Mesenchymal stem cell (in vitro differentiated cells and primary cell): ENCODE data around the gene SPDYE4.

Source experiments
- DNase-seq: peaks from one replicate; pipeline ENCODE4 v3.0.0-alpha.2; 2013
- H2AFZ ChIP-seq: one replicate; pipeline ENCODE4 v1.6.1; 2013; ENCODE audit warnings: low read depth, mild to moderate bottlenecking, control low read depth, inconsistent platforms, low read length, moderate library complexity
- H2AK5ac ChIP-seq: 2 replicates; pipeline ENCODE4 v1.6.1; 2013; ENCODE audit warnings: low read length, moderate library complexity, mild to moderate bottlenecking, inconsistent platforms; ENCODE audit not compliant: severe bottlenecking
- H2BK120ac ChIP-seq: one replicate; pipeline ENCODE4 v1.6.1; 2013; ENCODE audit warnings: low read depth, mild to moderate bottlenecking, inconsistent platforms, low read length, moderate library complexity
- H2BK12ac ChIP-seq, 2 experiments: one replicate each; pipeline ENCODE4 v1.6.1; 2013; ENCODE audit warnings: inconsistent platforms in 2 of 2, low read length in 2 of 2, mild to moderate bottlenecking in 2 of 2, moderate library complexity in 2 of 2, control low read depth in 1 of 2
- H2BK15ac ChIP-seq: one replicate; pipeline ENCODE4 v1.6.1; 2013; ENCODE audit warnings: mild to moderate bottlenecking, low read depth, inconsistent platforms; ENCODE audit not compliant: poor library complexity, severe bottlenecking
- H2BK5ac ChIP-seq: 2 replicates; pipeline ENCODE4 v1.6.1; 2013; ENCODE audit warnings: low read depth, mild to moderate bottlenecking, low read length, control low read depth, inconsistent platforms; ENCODE audit not compliant: poor library complexity, severe bottlenecking
- H3K14ac ChIP-seq, 2 experiments: one replicate each; pipeline ENCODE4 v1.6.1; 2013; ENCODE audit warnings: inconsistent platforms in 2 of 2, low read length in 2 of 2, control low read depth in 1 of 2, mild to moderate bottlenecking in 1 of 2, moderate library complexity in 1 of 2
- H3K18ac ChIP-seq, 2 experiments: one replicate each; pipeline ENCODE4 v1.6.1; 2013; ENCODE audit warnings: inconsistent platforms in 2 of 2, low read length in 2 of 2, control low read depth in 1 of 2, low read depth in 1 of 2, mild to moderate bottlenecking in 1 of 2
- H3K23ac ChIP-seq, 2 experiments: one replicate each; pipeline ENCODE4 v1.6.1; 2013; ENCODE audit warnings: inconsistent platforms in 2 of 2, low read length in 2 of 2, mild to moderate bottlenecking in 2 of 2, moderate library complexity in 2 of 2, control low read depth in 1 of 2
- H3K27ac ChIP-seq: 2 replicates; pipeline ENCODE4 v1.5.1; 2013; ENCODE audit warnings: mild to moderate bottlenecking, moderate library complexity, low read length, control low read depth, inconsistent platforms; ENCODE audit not compliant: poor library complexity, severe bottlenecking
- H3K27me3 ChIP-seq, 2 experiments: 2 replicates each; pipeline versions ENCODE4 v1.6.1 to v1.7.0; 2013; ENCODE audit warnings: low read length in 2 of 2, mild to moderate bottlenecking in 2 of 2, moderate library complexity in 2 of 2, control low read depth in 1 of 2, inconsistent platforms in 1 of 2; ENCODE audit not compliant: control insufficient read depth in 1 of 2, insufficient read depth in 1 of 2
- H3K36me3 ChIP-seq, 2 experiments: 2 replicates each; pipeline versions ENCODE4 v1.6.1 to v1.7.0; 2013; ENCODE audit warnings: low read length in 2 of 2, control low read depth in 1 of 2, inconsistent platforms in 1 of 2, low read depth in 1 of 2, mild to moderate bottlenecking in 1 of 2; ENCODE audit not compliant: insufficient read depth in 2 of 2, control insufficient read depth in 1 of 2
- H3K4ac ChIP-seq, 2 experiments: one replicate each; pipeline ENCODE4 v1.6.1; 2013; ENCODE audit warnings: inconsistent platforms in 2 of 2, low read length in 2 of 2, mild to moderate bottlenecking in 2 of 2, moderate library complexity in 2 of 2, control low read depth in 1 of 2, low read depth in 1 of 2
- H3K4me1 ChIP-seq: 2 replicates; pipeline ENCODE4 v1.6.1; 2013; ENCODE audit warnings: low read depth, low read length, control low read depth; ENCODE audit not compliant: control insufficient read depth, insufficient read depth
- H3K4me2 ChIP-seq: 2 replicates; pipeline ENCODE4 v1.6.1; 2013; ENCODE audit warnings: low read length, mild to moderate bottlenecking, inconsistent platforms; ENCODE audit not compliant: poor library complexity, severe bottlenecking
- H3K4me3 ChIP-seq, 2 experiments: 2 replicates each; pipeline versions ENCODE4 v1.5.1 to v1.7.0; 2013; ENCODE audit warnings: low read length in 2 of 2, mild to moderate bottlenecking in 2 of 2, control low read depth in 1 of 2, low read depth in 1 of 2; ENCODE audit not compliant: insufficient read depth in 1 of 2
- H3K79me1 ChIP-seq: replicated peaks from 2 replicates; pipeline ENCODE4 v1.6.1; 2013; ENCODE audit warnings: mild to moderate bottlenecking, control low read depth, low read length, inconsistent platforms; ENCODE audit not compliant: poor library complexity, severe bottlenecking
- H3K9ac ChIP-seq: 2 replicates; pipeline ENCODE4 v1.7.0; 2013; ENCODE audit warnings: mild to moderate bottlenecking, low read length, moderate library complexity
- H3K9me3 ChIP-seq: 2 replicates; pipeline ENCODE4 v1.7.0; 2013; ENCODE audit warnings: mild to moderate bottlenecking, low read length; ENCODE audit not compliant: control insufficient read depth
- H4K8ac ChIP-seq: one replicate; pipeline ENCODE4 v1.6.1; 2013; ENCODE audit warnings: inconsistent platforms, mild to moderate bottlenecking, low read length, moderate library complexity
- H4K91ac ChIP-seq: one replicate; pipeline ENCODE4 v1.6.1; 2013; ENCODE audit warnings: mild to moderate bottlenecking, low read length, inconsistent platforms
- whole genome bisulfite sequencing: methylation state at CpG from one replicate; pipeline ENCODE4 v1.1.7; 2013; ENCODE audit warnings: mixed read lengths; 5-methylcytosine and 5-hydroxymethylcytosine counted together

SPDYE4 gene

DNA sequence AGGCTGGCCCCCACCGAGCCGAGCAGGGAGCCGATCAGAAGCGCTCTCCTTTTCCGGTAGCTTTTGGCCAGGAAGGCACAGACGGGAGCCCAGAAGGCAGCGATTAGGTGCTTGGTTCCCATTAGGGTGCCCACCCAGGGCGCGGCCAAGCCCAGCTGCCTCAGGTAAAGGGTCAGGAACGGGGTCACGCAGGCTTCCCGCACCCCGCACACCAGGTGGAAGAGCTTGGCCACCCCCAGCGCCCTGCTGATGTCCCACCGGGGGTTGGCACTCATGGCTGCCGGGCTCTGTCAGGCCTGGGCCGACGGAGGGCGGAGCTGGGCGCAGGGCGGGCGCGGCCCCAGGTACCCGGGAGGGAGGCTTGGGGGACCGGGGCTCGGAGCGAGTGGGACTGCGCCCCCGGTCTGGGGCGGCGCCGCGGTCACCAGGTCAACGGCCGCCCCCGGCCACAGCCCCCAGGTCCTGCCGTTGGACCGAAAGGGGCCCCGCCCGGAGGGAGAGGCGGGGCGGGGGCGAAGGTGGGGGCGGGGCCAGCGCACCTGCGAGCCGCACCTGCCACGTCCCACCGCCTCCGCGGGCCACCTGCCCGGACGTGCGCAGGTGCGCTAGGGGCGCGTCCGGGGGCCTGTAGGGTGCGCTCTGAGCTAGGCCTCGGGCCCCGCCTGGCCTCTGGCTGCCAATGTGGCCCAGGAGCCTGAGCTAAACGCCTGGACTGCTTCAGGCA lies 40.7 kb upstream of the SPDYE4 start, which contains the start of gene MFSD6L:
Gene MFSD6L (minus strand): TSS at position 520 of the 724 bp plus-strand sequence. CDS start 245 bp downstream, at position 275.
- Histone ChIP-seq H2BK15ac (no peak within 1 kb of the TSS), H3K14ac (no peak within 1 kb of the TSS), H3K18ac (no peak within 1 kb of the TSS), H3K4ac (no peak within 1 kb of the TSS), H3K79me1 (no peaks in the 10 kb centered on the region), H3K4me3 (peak within 1 kb of the TSS in 1 of 2 experiments; percentile 30), H4K8ac (no peak within 1 kb of the TSS), H2BK5ac (no peak within 1 kb of the TSS), H3K36me3 (no peaks in the 10 kb centered on the region), H3K9ac (no peak within 1 kb of the TSS), H4K91ac (no peak within 1 kb of the TSS), H2AFZ (no peak within 1 kb of the TSS), H3K27ac (no peak within 1 kb of the TSS), H2AK5ac (peak within 1 kb of the TSS; percentile 3), H3K4me2 (peak within 1 kb of the TSS; percentile 68), H3K27me3 (peaks cover 17 to 64% of the 10 kb centered on the region in 2 experiments), H3K4me1 (peaks cover 23% of the 10 kb centered on the region), H2BK12ac (no peak within 1 kb of the TSS), H3K23ac (no peak within 1 kb of the TSS), H3K9me3 (no peaks in the 10 kb centered on the region), H2BK120ac (no peak within 1 kb of the TSS)
- no peak for DNase-seq
- WGBS = 3% methylated on average over 39 of the region's 62 CpGs

DNA sequence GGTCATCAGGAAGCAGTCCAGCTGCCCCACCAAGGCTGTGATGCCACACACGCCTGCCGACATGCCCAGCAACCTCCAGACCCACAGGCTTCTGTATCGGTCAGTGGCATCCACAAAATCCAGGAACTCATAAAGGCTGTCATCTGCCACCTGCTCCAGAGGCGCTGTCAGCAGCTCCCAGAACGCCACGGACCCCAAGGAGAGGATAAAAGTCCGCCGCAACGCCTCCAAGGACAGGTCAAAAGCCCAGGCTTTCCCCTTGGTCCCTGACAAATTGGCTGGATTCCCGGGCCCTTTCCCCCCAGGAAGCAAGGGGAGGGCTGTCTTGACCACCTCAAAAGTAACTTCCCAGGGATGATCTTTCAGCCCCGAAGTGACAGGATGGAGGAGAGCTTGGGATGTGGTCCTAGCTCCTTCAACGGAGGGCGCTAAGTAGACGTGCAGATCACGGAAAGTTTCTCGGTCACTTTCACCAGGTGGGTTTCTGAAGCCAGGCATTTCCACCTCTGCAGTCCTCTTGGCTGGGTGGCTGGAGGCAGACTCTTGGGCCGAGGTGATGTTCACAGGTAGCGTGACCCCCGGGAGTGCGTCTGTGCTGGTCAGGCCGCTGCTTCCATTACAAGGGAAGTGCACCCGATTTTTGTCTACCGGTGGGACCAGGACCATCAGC lies 40.0 kb upstream of the SPDYE4 start:
- Histone ChIP-seq H2AFZ (no peak overlapping the region), H4K91ac (no peak overlapping the region), H3K4ac (no peak overlapping the region), H2BK15ac (no peak overlapping the region), H3K9me3 (no peaks in the 10 kb centered on the region), H4K8ac (no peak overlapping the region), H2AK5ac (no peak overlapping the region), H3K4me2 (no peak overlapping the region), H3K18ac (no peak overlapping the region), H3K9ac (no peak overlapping the region), H3K14ac (no peak overlapping the region), H3K79me1 (no peaks in the 10 kb centered on the region), H2BK12ac (no peak overlapping the region), H3K4me1 (peaks cover 18% of the 10 kb centered on the region), H3K27me3 (peaks cover 17 to 57% of the 10 kb centered on the region in 2 experiments), H3K36me3 (no peaks in the 10 kb centered on the region), H3K27ac (no peak overlapping the region), H2BK5ac (no peak overlapping the region), H2BK120ac (no peak overlapping the region), H3K4me3 (no peak overlapping the region), H3K23ac (no peak overlapping the region)
- WGBS = 58% methylated on average over 23 of the region's 23 CpGs
- no peak for DNase-seq

- Histone ChIP-seq H2AK5ac (no peak overlapping the region), H4K91ac (no peak overlapping the region), H3K9ac (no peak overlapping the region), H2BK15ac (no peak overlapping the region), H2AFZ (no peak overlapping the region), H2BK120ac (no peak overlapping the region), H2BK12ac (no peak overlapping the region), H3K27ac (no peak overlapping the region), H3K79me1 (no peaks in the 10 kb centered on the region), H3K4me3 (no peak overlapping the region), H3K14ac (no peak overlapping the region), H2BK5ac (no peak overlapping the region), H4K8ac (no peak overlapping the region), H3K4me1 (peaks cover 14% of the 10 kb centered on the region), H3K27me3 (peaks cover 17 to 51% of the 10 kb centered on the region in 2 experiments), H3K9me3 (no peaks in the 10 kb centered on the region), H3K4me2 (no peak overlapping the region), H3K23ac (no peak overlapping the region), H3K36me3 (no peaks in the 10 kb centered on the region), H3K4ac (no peak overlapping the region), H3K18ac (no peak overlapping the region)
- WGBS = 80% methylated on average over 14 of the region's 14 CpGs
- no peak for DNase-seq
These were observed 39.4 kb upstream of the SPDYE4 start for GRCh38 chr17:8797621-8798175.

DNA sequence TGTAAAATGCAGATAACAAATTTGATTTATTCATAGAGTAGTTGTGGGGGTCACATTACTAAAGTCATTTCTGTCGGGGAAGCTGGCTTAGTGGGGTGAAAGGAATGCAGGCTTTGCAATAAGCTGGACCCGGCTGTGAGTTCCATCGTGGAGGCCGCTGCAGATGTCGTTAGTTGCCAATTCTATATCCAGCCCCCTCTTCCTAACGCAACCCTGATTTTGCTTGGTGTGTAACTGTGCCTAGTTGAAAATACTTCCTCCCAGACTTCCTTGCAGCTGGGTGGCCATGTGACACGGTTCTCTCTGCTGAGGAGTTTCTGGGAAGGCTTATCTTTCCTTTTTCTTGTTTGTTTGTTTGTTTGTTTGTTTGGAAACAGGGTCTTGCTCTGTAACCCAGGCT lies 36.3 kb upstream of the SPDYE4 start:
- WGBS = 75% methylated on average over 6 of the region's 7 CpGs
- H3K4me1 ChIP-seq = peaks cover 12% of the 10 kb centered on the region
- H2BK12ac ChIP-seq = no peak overlapping the region
- H4K8ac ChIP-seq = no peak overlapping the region
- H3K9me3 ChIP-seq = peaks cover 16% of the 10 kb centered on the region
- no peak for DNase-seq
- no peak overlapping the region for H2BK120ac ChIP-seq
- H3K4ac ChIP-seq = no peak overlapping the region
- no peak overlapping the region for H3K27ac ChIP-seq
- H2BK15ac ChIP-seq = no peak overlapping the region
- no peak overlapping the region for H3K9ac ChIP-seq
- peaks cover 17 to 36% of the 10 kb centered on the region in 2 experiments for H3K27me3 ChIP-seq
- H4K91ac ChIP-seq = no peak overlapping the region
- no peak overlapping the region for H3K14ac ChIP-seq
- no peak overlapping the region for H2BK5ac ChIP-seq
- no peak overlapping the region for H3K4me2 ChIP-seq
- no peaks in the 10 kb centered on the region for H3K79me1 ChIP-seq
- H3K36me3 ChIP-seq = no peaks in the 10 kb centered on the region
- no peak overlapping the region for H3K4me3 ChIP-seq
- no peak overlapping the region for H2AFZ ChIP-seq
- H3K23ac ChIP-seq = no peak overlapping the region
- no peak overlapping the region for H3K18ac ChIP-seq
- no peak overlapping the region for H2AK5ac ChIP-seq
